ENCODE results near the gene ACP5. TPM values are rescaled to one million over a fixed set of nuclear protein-coding genes. Genes with fewer than 3 reads are reported as not detected.
A peak's percentile ranks its signal among the peaks of the same experiment; 100 is the strongest.
"Not testable (repeated sequence)": the region's sequence is repeated elsewhere in the genome, so short reads cannot be mapped to it uniquely, and the experiment has no call there.

ACP5 gene
- total RNA-seq, 4 donors from 2014 or later: 4.4 to 12.0 (median 9.8) TPM

DNA sequence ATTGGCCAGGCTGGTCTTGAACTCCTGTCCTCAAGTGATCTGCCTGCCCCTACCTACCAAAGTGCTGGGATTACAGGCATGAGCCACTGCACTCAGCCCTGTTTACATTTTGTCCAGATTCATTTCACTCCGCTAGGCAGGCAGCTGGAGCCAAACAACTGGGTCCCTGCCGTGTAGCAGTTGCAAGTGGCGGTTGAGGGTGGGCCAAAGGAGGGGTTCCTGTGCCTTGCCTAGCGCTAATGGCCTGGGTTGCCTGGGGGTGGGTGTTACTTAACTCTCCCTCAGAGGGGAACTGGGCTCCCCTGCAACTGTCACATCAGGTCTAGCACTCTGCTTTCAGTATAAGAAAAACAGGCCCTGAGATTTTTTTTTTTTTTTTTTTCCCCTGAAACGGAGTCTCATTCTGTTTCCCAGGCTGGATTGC, 7.4 kb downstream of the ACP5 start:
- 58 to 63% methylated on average over 2 of the region's 5 CpGs for WGBS, 2 donors (ENCODE audit: low coverage in 1 of 2)
- H3K27me3 ChIP-seq: no peaks in the 10 kb centered on the region
- TF ChIP-seq POLR2AphosphoS5 (IDR thresholded peaks at IDR 0.05): no peak
- TF ChIP-seq POLR2A (IDR thresholded peaks at IDR 0.05): no peak
- TF ChIP-seq EP300 (IDR thresholded peaks at IDR 0.05): no peak
- TF ChIP-seq, protein P1, sequence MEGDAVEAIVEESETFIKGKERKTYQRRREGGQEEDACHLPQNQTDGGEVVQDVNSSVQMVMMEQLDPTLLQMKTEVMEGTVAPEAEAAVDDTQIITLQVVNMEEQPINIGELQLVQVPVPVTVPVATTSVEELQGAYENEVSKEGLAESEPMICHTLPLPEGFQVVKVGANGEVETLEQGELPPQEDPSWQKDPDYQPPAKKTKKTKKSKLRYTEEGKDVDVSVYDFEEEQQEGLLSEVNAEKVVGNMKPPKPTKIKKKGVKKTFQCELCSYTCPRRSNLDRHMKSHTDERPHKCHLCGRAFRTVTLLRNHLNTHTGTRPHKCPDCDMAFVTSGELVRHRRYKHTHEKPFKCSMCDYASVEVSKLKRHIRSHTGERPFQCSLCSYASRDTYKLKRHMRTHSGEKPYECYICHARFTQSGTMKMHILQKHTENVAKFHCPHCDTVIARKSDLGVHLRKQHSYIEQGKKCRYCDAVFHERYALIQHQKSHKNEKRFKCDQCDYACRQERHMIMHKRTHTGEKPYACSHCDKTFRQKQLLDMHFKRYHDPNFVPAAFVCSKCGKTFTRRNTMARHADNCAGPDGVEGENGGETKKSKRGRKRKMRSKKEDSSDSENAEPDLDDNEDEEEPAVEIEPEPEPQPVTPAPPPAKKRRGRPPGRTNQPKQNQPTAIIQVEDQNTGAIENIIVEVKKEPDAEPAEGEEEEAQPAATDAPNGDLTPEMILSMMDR (IDR thresholded peaks at IDR 0.05): no peak
- no peaks in the 10 kb centered on the region for H3K36me3 ChIP-seq
- H3K9me3 ChIP-seq: no peaks in the 10 kb centered on the region
- no peak overlapping the region for H3K27ac ChIP-seq
- ATAC-seq: no peak
- no peak overlapping the region for H3K4me3 ChIP-seq
- H3K4me1 ChIP-seq: no peaks in the 10 kb centered on the region

DNA sequence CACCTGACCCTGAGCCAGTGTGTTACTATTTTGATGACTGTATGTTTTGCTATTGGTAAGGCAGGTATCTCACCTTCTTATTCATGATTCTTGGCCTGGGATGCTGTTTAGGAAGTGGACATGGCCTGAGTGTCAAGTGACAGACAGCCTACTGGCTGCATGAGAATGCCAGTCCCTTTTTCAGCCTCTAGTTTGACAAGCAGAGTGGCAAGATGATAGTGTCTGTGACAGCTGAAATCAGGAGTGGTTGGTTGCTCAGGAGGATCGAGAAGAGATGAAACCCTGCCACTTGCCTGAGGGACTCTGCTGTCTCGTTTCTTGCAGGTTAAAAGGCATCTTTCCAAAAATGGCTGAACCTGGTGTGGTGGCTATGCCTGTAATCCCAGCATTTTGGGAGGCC, 11.3 kb downstream of the ACP5 start:
- WGBS, 2 donors (ENCODE audit: low coverage in 1 of 2): 73 to 79% methylated on average over 2 of the region's 2 CpGs
- Histone ChIP-seq H3K9me3 (no peaks in the 10 kb centered on the region), H3K27me3 (no peaks in the 10 kb centered on the region), H3K36me3 (no peaks in the 10 kb centered on the region), H3K27ac (no peak overlapping the region), H3K4me3 (no peak overlapping the region), H3K4me1 (no peaks in the 10 kb centered on the region)
- ATAC-seq: no peak
- no peak for TF ChIP-seq POLR2AphosphoS5 (IDR thresholded peaks at IDR 0.05)
- TF ChIP-seq, protein P1 (IDR thresholded peaks at IDR 0.05): no peak
- no peak for TF ChIP-seq POLR2A (IDR thresholded peaks at IDR 0.05)
- no peak for TF ChIP-seq EP300 (IDR thresholded peaks at IDR 0.05)

DNA sequence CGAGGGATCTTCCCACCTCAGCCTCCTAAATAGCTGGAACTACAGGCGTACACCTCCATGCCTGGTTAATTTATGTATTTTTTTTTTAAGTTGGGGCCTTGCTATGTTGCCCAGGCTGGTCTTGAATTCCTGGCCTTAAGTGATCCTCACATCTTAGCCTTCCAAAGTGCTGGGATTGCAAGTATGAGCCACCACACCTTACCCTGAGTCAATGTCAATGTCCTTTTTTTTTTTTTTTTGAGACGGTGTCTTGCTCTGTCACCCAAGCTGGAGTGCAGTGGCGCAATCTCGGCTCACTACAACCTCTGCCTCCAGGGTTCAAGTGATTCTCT, 11.8 kb downstream of the ACP5 start:
- not testable (repeated sequence) for ATAC-seq, H3K4me3 ChIP-seq, H3K9me3 ChIP-seq, H3K36me3 ChIP-seq, H3K27ac ChIP-seq, H3K4me1 ChIP-seq, H3K27me3 ChIP-seq
- 70 to 97% methylated on average over 4 of the region's 5 CpGs for WGBS, 2 donors (ENCODE audit: low coverage in 1 of 2)

DNA sequence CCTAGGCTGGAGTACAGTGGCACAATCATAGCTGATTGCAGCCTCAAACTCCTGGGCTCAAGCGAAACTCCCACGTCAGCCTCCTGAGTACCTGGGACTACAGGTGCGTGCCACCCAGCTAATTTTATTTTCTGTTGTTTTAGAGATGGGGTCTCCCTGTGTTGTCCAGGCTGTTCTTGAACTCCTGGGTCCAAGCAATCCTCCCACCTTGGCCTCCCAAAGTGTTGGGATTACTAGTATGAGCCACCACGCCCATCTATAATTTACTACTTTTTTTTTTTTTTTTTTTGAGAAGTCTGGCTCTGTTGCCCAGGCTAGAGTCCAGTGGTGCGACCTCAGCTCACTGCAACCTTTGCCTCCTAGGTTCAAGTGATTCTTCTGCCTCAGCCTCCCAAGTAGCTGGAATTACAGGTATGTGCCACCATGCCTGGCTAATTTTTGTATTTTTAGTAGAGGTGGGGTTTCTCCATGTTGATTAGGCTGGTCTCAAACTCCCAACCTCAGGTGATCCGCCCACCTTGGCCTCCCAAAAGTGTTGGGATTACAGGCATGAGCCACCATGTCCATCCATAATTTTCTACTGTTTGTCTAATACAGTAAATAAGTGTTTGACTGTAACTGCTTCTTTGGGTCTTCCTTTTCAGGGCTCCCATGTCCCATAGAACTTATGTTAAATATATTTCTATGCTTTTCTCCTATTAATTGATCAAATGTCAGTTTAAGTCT, 13.2 kb downstream of the ACP5 start:
- 86 to 94% methylated on average over 3 to 4 of the region's 6 CpGs for WGBS, 2 donors (ENCODE audit: low coverage in 1 of 2)
- H3K9me3 ChIP-seq, H3K4me3 ChIP-seq: not testable (repeated sequence)

DNA sequence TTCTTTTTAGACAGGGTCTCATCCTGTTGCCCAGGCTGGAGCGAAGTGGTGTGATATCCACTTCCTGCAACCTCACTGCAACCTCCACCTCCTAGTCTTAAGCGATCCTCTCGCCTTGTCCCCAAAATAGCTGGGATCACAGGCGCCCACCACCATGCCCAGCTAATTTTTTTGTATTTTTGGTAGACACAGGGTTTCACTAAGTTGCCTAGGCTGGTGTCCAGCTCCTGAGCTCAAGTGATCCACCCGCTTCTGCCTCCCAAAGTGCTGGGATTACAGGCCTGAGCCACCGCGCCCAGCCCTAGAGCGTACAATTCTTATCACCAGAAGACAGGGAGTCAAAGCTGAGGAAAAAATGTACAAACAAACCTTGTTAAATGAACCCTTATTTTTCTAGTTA, 13.9 kb downstream of the ACP5 start:
- WGBS, 2 donors (ENCODE audit: low coverage in 1 of 2): 72 to 81% methylated on average over 4 to 8 of the region's 8 CpGs
- Histone ChIP-seq H3K27me3 (no peaks in the 10 kb centered on the region), H3K27ac (no peak overlapping the region), H3K9me3 (no peaks in the 10 kb centered on the region), H3K4me1 (peaks cover 0 to 16% (median 1%) of the 10 kb centered on the region in 3 donors), H3K4me3 (no peak overlapping the region), H3K36me3 (no peaks in the 10 kb centered on the region)
- TF ChIP-seq POLR2A (IDR thresholded peaks at IDR 0.05) (no peak), EP300 (IDR thresholded peaks at IDR 0.05) (no peak)
- TF ChIP-seq, protein P1 (IDR thresholded peaks at IDR 0.05): no peak
- no peak for ATAC-seq

More for the DNA sequence above, 13.2 kb downstream of the ACP5 start:
- ATAC-seq, H3K27ac ChIP-seq, H3K36me3 ChIP-seq, H3K27me3 ChIP-seq: not testable (repeated sequence)
- peaks cover 0 to 15% (median 0%) of the 10 kb centered on the region in 3 donors for H3K4me1 ChIP-seq

DNA sequence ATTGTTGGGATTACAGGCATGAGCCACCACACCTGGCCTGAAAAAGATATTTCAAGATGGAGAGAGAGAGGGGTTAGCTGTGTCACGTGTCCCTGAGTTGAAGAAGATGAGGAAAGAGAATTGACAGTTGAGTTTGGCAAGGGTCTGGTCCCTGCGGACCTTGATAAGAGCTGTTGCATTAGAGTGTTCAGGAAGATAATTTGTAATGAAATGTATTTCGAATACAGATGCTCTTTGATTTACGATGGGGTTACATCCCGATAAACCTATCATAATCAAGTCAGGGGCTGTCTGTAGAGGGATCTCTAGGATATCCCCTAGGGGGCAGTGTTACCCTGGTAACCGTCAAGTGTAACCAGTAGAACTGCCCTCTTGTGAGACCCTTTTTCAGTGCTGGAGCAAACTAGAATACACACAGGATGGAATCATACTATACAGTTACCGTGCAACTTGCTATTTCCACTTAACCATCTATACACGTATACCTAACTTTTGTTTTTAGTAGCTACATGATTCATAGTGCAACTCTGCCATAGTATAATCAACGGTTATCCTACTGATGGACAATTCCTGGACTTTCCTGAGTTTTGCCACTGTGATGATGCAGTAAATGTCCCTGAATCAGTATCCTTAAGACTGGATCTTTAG, 16.9 kb downstream of the ACP5 start:
- H3K36me3 ChIP-seq: peaks cover 0 to 12% of the 10 kb centered on the region in 2 donors
- no peak for ATAC-seq
- no peaks in the 10 kb centered on the region for H3K9me3 ChIP-seq
- TF ChIP-seq POLR2AphosphoS5 (IDR thresholded peaks at IDR 0.05) (no peak), EP300 (IDR thresholded peaks at IDR 0.05) (no peak)
- TF ChIP-seq, protein P1 (IDR thresholded peaks at IDR 0.05): peak in 3 of 4 experiments; percentile 40 to 59 (median 45)
- H3K4me1 ChIP-seq: peaks cover 0 to 44% (median 17%) of the 10 kb centered on the region in 3 donors
- no peak overlapping the region for H3K27ac ChIP-seq
- 12 to 17% methylated on average over 9 of the region's 9 CpGs for WGBS, 2 donors (ENCODE audit: low coverage in 1 of 2)
- no peaks in the 10 kb centered on the region for H3K27me3 ChIP-seq
- no peak overlapping the region for H3K4me3 ChIP-seq

Measured in gastroesophageal sphincter (tissue), 4 donors.